ENCODE measurements around the gene GAL.

The GAL gene

DNA sequence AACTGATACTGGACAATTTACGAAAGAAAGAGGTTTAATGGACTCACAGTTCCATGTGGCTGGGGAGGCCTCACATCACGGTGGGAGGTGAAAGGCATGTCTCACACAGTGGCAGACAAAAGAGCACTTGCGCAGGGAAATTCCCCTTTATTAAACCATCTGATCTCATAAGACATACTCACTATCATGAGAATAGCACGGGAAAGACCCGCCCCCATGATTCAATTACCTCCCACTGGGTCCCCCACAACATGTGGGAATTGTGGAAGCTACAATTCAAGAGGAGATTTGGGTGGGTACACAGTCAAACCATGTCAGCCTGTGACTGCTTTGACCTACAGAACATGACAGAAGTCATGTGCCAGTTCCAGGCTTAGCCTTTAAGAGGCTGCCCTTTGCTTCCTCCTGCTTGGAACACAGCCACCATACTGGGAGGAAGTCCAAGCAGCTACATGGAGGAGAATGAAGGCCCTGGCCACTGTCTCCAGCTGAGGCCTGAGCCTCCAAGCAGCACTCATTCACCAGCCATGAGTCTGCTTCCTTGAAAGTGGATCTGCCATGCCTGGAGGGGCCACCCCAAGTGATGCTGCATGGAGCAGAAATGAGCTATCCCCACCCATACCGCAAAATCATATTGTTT lies 10.9 kb upstream of the GAL start:
- Histone ChIP-seq H3K4me3 (ENCODE audit: low read length) (no peak overlapping the region), H3K9me3 (ENCODE audit: control insufficient read depth, insufficient read depth, low read length) (no peaks in the 10 kb centered on the region), H3K4me1 (ENCODE audit: control insufficient read depth, low read length) (no peaks in the 10 kb centered on the region), H3K36me3 (ENCODE audit: control insufficient read depth, low read length) (no peaks in the 10 kb centered on the region), H3F3A (ENCODE audit: control insufficient read depth, insufficient read depth) (no peaks in the 10 kb centered on the region), H4K20me1 (ENCODE audit: control insufficient read depth, insufficient read depth, low read depth, low read length) (no peaks in the 10 kb centered on the region), H3K27me3 (ENCODE audit: control insufficient read depth, low read length) (no peaks in the 10 kb centered on the region), H3K4me2 (ENCODE audit: low read length) (no peak overlapping the region), H3K79me2 (ENCODE audit: control insufficient read depth, low read length) (no peaks in the 10 kb centered on the region), H3K27ac (ENCODE audit: low read depth, low read length) (no peak overlapping the region), H3K9me2 (replicated peaks; ENCODE audit: control insufficient read depth, low read length) (no peaks in the 10 kb centered on the region)
- no peak for TF ChIP-seq EZH2phosphoT487 (IDR thresholded peaks at IDR 0.05; ENCODE audit: borderline replicate concordance, low read length)

DNA sequence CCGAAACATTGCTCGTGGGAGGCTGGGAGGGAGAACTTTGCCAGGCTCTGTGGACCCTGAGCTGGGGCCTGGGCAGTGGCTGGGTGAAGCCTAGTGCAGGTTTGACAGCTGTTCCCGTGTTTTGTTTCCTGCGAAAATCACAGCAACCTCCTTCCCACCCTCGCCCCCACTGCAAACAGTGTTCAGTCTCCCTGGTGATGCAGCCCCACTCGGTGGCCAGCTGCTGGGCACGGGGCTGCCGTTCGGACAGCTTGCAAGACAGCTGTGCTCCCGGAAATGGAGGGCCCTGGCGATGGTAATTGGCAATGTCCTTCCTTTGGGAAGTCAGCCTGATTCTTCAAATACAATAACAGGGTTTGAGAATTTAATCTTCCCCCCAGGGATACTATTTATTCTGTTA lies 10.4 kb upstream of the GAL start:
- Histone ChIP-seq H3K9me2 (replicated peaks; ENCODE audit: control insufficient read depth, low read length) (no peaks in the 10 kb centered on the region), H3K36me3 (ENCODE audit: control insufficient read depth, low read length) (no peaks in the 10 kb centered on the region), H3K4me1 (ENCODE audit: control insufficient read depth, low read length) (no peaks in the 10 kb centered on the region), H3F3A (ENCODE audit: control insufficient read depth, insufficient read depth) (no peaks in the 10 kb centered on the region), H4K20me1 (ENCODE audit: control insufficient read depth, insufficient read depth, low read depth, low read length) (no peaks in the 10 kb centered on the region), H3K27ac (ENCODE audit: low read depth, low read length) (no peak overlapping the region), H3K4me2 (ENCODE audit: low read length) (no peak overlapping the region), H3K79me2 (ENCODE audit: control insufficient read depth, low read length) (no peaks in the 10 kb centered on the region), H3K9me3 (ENCODE audit: control insufficient read depth, insufficient read depth, low read length) (no peaks in the 10 kb centered on the region), H3K27me3 (ENCODE audit: control insufficient read depth, low read length) (no peaks in the 10 kb centered on the region), H3K4me3 (ENCODE audit: low read length) (no peak overlapping the region)
- no peak for TF ChIP-seq EZH2phosphoT487 (IDR thresholded peaks at IDR 0.05; ENCODE audit: borderline replicate concordance, low read length)
- TF ChIP-seq, protein P1, sequence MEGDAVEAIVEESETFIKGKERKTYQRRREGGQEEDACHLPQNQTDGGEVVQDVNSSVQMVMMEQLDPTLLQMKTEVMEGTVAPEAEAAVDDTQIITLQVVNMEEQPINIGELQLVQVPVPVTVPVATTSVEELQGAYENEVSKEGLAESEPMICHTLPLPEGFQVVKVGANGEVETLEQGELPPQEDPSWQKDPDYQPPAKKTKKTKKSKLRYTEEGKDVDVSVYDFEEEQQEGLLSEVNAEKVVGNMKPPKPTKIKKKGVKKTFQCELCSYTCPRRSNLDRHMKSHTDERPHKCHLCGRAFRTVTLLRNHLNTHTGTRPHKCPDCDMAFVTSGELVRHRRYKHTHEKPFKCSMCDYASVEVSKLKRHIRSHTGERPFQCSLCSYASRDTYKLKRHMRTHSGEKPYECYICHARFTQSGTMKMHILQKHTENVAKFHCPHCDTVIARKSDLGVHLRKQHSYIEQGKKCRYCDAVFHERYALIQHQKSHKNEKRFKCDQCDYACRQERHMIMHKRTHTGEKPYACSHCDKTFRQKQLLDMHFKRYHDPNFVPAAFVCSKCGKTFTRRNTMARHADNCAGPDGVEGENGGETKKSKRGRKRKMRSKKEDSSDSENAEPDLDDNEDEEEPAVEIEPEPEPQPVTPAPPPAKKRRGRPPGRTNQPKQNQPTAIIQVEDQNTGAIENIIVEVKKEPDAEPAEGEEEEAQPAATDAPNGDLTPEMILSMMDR (IDR thresholded peaks at IDR 0.05; ENCODE audit: low read depth, low read length, poor library complexity, severe bottlenecking), result no peak

DNA sequence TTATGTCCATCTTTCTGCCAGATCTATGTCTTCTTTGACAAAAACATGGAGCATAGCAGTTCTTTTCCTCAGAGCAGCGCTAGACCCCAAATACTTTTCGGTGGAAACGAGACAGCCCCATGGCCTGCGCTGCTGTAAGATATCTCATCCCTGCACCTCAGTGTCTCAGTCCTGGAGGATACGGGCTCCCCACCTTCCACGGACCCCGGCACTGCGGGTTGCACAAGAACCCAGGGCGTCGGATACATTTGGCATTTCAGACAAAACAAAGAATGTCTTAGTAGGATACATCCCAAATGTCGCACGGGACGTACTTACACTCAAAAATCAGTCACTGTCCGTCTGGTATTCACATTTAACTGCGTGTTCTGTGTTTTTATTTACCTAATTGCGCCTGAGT lies 9.9 kb upstream of the GAL start:
- Histone ChIP-seq H3K36me3 (ENCODE audit: control insufficient read depth, low read length) (no peaks in the 10 kb centered on the region), H3K27ac (ENCODE audit: low read depth, low read length) (no peak overlapping the region), H3K9me3 (ENCODE audit: control insufficient read depth, insufficient read depth, low read length) (no peaks in the 10 kb centered on the region), H3F3A (ENCODE audit: control insufficient read depth, insufficient read depth) (no peaks in the 10 kb centered on the region), H3K9me2 (replicated peaks; ENCODE audit: control insufficient read depth, low read length) (no peaks in the 10 kb centered on the region), H3K79me2 (ENCODE audit: control insufficient read depth, low read length) (no peaks in the 10 kb centered on the region), H3K27me3 (ENCODE audit: control insufficient read depth, low read length) (no peaks in the 10 kb centered on the region), H3K4me1 (ENCODE audit: control insufficient read depth, low read length) (no peaks in the 10 kb centered on the region), H4K20me1 (ENCODE audit: control insufficient read depth, insufficient read depth, low read depth, low read length) (no peaks in the 10 kb centered on the region), H3K4me3 (ENCODE audit: low read length) (no peak overlapping the region), H3K4me2 (ENCODE audit: low read length) (no peak overlapping the region)
- TF ChIP-seq, protein P1 (IDR thresholded peaks at IDR 0.05; ENCODE audit: low read depth, low read length, poor library complexity, severe bottlenecking), result no peak
- no peak for TF ChIP-seq EZH2phosphoT487 (IDR thresholded peaks at IDR 0.05; ENCODE audit: borderline replicate concordance, low read length)

DNA sequence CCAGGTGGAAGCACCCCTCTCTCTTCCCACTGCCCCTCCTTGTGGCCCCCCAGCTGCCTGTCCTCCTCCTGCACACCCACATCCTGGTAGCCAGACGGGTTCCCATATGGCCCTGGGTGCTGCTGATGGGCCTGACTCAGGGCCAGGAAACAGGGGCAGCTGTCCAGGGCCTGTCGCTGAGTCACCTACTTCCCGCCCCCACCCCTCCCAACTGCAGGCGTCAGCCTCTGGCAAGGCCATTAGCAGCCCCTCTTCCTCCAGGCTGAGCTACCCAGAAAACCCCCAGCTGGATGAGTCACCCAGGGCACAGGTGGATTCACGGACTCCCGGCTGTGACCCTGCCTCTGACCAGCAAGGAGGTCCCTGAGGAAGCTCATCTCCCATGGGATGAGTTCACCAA lies 6.9 kb upstream of the GAL start:
- Histone ChIP-seq H3K4me1 (ENCODE audit: control insufficient read depth, low read length) (no peaks in the 10 kb centered on the region), H3K27ac (ENCODE audit: low read depth, low read length) (no peak overlapping the region), H3K27me3 (ENCODE audit: control insufficient read depth, low read length) (no peaks in the 10 kb centered on the region), H3K79me2 (ENCODE audit: control insufficient read depth, low read length) (no peaks in the 10 kb centered on the region), H3K9me3 (ENCODE audit: control insufficient read depth, insufficient read depth, low read length) (no peaks in the 10 kb centered on the region), H4K20me1 (ENCODE audit: control insufficient read depth, insufficient read depth, low read depth, low read length) (no peaks in the 10 kb centered on the region), H3K9me2 (replicated peaks; ENCODE audit: control insufficient read depth, low read length) (no peaks in the 10 kb centered on the region), H3K36me3 (ENCODE audit: control insufficient read depth, low read length) (no peaks in the 10 kb centered on the region), H3K4me2 (ENCODE audit: low read length) (no peak overlapping the region), H3K4me3 (ENCODE audit: low read length) (no peak overlapping the region), H3F3A (ENCODE audit: control insufficient read depth, insufficient read depth) (no peaks in the 10 kb centered on the region)
- TF ChIP-seq, protein P1 (IDR thresholded peaks at IDR 0.05; ENCODE audit: low read depth, low read length, poor library complexity, severe bottlenecking), result no peak
- no peak for TF ChIP-seq EZH2phosphoT487 (IDR thresholded peaks at IDR 0.05; ENCODE audit: borderline replicate concordance, low read length)
